Fibroblast of skin of left quadriceps (primary cell): Measurements from ENCODE around the gene NECAB3.
A peak's percentile ranks its signal among the peaks of the same experiment; 100 is the strongest.
"Not testable (repeated sequence)": the region's sequence is repeated elsewhere in the genome, so short reads cannot be mapped to it uniquely, and the experiment has no call there.

ENCODE experiments used
- DNase-seq, 2 experiments: peaks; one replicate each; pipeline ENCODE4 v3.0.0-alpha.2; 2013; ENCODE audit warnings: low read depth in 2 of 2

Gene NECAB3, protein sequence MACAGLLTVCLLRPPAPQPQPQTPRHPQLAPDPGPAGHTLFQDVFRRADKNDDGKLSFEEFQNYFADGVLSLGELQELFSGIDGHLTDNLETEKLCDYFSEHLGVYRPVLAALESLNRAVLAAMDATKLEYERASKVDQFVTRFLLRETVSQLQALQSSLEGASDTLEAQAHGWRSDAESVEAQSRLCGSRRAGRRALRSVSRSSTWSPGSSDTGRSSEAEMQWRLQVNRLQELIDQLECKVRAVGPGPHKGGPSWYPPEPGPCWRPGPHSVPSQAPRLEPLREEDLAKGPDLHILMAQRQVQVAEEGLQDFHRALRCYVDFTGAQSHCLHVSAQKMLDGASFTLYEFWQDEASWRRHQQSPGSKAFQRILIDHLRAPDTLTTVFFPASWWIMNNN

DNA sequence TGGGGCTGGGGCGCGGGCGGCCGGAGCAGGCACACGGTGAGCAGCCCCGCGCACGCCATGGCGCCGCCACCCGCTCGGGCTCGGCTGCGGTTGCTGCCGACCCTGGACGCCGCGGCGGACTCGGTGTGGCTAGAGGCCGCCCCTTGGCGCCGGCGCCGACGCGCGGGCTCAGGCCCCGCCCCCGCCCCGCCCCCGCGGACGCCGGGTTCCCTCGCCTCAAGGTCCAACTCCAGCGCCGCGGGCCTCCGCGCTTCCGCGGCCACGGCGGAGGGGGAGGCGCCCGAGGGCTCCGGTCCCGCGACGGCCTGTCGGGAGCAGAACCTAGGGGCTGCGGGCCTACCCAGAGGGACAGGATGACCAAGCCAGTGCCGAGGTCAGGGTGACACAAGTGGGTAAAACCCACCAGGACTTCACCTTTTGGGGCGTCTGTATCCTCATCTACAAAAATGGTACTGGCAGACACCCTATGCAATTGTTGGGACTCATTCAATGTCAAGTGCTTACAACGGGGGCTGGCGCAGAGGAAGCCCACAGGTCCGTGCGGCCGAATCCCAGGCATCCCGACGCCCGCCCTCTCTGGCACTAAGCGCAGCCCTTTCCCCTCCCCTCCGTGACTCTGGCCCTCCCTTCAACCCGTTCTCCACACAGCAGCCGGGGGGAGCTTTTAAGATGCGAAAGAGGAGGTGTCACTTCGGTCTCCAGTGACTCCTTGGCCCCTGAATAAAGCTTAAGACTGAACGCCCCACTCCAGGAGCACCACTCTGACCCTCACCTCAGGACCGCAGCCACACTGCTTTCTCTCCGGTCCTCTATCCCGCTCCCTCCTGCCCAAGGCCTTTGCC is at the start of gene NECAB3:
Gene NECAB3 (minus strand): TSS at position 135 of the 842 bp plus-strand sequence. CDS start 76 bp downstream, at position 59.
- peak; percentile 41 to 49 for DNase-seq

GRCh38 chr20:33721391-33722140 is 47.3 kb upstream of the NECAB3 start:
- no peak for DNase-seq

DNA sequence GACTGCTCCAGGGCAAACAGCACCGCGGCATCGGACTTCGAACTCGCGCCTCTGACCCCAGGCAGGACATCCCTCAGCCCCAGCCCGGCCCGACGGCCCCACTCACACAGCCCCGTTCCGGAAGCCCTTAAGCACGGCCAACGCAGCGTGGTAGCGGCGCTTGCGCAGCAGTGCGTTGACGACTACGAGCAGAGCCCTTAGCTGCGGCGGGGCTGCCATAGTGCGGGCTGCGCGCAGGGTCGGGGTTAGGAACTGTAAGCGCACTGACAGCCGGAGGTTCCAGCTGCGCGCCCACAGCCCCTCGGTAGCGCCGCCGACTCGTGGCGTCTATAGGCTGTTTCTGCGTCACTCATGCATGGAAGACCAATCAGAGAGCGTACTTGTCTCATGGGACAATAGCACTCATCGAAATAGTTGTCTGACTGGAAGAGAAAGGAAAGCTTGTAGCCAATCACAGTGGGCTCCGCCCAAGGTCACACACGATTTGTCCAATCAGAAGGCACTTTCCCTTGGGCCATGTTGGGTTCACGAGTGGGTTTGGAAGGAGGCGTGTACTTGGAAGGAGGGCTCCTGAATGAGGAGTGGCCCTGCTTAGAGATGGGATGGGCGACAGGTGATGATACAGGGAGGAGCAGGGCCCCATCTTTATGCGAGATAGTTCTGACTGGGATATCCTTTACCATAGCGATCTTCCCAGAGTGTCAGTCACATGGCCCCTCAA is 45.9 kb upstream of the NECAB3 start, which contains the start of gene PXMP4:
Gene PXMP4 (minus strand): TSS at position 322 of the 721 bp plus-strand sequence. CDS start 103 bp downstream, at position 219.
- peak; percentile 97 to 98 for DNase-seq

- no peak for DNase-seq
These were observed 45.2 kb upstream of the NECAB3 start for GRCh38 chr20:33719277-33719988.

DNA sequence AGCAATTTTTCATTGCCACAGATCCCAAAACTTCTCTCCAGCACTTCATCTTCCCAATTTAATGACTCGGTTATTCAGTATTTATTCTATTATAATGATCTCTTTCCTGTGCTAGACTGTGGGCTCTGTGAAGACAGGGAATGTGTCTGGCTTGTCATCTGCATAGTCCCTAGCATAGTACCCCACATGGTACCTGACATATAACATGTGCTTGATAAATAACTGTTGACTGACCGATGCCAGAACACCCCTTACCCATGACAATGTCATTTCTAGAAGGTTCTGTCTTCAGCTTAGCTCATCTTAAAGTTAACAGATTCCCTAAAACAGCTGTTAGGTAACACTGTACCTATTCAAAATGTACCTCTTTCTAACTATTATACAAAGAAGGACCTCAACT is 42.3 kb upstream of the NECAB3 start:
- DNase-seq: no peak

DNA sequence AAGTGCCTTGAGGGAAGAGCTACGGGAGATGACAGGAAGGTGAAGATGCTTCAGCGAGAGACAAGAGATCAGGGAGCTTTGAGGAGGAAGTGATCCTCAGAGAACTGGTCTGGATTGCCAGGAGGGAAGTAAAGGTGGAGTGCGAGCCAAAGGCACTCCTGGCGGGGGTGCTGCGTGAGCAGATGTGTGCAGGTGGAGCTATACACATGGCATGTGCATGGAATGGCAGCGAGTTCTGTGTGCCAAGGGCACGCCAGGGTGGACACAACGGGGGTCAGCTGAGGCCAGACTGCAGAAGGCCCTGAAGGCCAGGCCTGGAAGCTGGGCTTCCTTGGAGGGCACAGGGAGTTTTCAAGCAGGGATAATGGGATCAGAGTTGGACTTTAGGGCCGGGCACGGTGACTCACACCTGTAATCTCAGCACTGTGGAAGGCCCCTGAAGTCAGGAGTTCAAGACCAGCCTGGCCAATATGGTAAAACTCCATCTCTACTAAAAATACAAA is 39.7 kb upstream of the NECAB3 start:
- no peak for DNase-seq

DNA sequence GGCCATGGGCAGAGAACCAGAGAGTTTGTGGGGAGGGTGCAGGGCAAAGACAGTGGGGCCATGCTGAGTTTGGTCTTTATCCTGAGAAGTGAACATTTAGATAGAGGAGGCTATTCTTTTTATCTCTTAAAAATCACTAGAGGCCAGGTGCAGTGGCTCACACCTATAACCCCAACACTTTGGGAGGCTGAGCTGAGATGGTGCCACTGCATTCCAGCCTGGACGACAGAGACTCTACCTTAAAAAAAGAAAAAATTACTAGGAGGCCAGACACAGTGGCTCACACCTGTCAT is 37.2 kb upstream of the NECAB3 start:
- no peak for DNase-seq

DNA sequence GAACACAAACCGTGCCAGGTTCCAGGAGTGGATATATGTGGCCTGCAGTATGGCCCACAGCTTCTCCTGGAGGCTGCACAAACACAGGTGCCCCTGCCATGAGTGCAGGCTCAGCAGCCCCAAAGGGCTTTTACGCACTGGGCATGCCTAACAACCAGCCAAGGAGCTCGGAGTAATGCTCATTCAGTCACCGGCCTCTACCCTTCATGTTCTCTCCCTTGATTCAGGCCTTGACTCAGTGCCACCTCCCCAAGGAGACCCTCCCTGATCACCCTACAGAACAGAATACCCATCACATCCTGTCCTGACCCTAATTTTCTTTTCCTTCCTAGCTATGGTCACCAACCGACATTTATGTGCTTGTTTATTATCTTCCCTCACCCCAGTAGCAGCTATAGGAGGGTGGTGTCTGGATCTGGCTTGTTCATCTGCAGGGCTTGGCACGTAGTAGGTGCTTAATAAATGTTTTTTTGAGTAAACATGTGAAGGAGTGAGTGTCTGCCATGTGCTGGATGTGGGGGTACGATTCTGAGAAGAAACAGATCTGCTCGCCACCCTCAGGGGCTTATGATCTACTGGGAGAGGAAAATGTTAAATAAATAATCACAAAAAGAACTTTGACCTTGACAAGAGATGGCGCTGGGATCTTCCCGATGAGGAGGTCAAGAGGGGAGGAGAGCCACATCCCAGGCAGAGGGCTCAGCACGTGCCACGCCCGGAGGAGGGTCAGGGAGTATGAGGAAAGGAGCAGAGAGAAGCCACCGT is 36.6 kb upstream of the NECAB3 start:
- DNase-seq: no peak

GRCh38 chr20:33709905-33710541 is 35.8 kb upstream of the NECAB3 start:
- no peak for DNase-seq

DNA sequence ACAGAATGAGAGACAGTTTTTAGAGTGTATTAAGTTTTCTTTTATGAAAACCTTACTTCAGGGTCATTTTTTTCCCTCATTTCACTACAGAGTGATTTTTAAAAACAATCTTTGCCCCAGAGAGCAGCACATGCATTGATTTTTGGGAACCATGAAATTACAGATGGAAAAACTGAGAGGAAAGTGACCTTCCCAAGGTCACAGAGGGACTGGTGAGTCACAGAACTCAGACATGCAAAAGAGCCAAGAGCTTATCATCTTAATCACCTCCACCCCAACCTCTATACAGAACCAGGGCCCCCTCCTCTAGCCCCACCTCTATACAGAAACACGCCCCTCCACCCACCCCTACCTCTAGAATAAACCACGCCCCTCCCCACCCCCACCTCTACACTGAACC is 35.2 kb upstream of the NECAB3 start:
- DNase-seq: no peak

DNA sequence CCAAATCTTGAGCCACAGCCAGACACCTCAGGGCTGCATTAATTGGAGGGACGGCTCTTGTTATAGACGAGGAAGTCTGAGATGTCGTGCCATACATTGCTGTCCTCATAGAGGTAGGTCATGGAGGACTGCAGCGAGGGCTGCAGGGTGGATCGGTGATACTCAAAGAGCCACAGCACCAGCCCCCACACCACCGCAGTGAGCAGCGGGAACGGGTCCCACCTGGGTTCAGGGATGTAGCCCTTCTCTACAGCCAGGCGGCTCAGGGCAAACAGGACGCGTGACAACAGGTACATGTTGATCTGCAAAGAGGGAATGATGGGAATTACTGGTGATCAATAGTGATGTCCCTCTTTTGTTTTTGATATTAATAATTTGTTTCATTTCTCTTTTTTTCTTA is 33.4 kb upstream of the NECAB3 start:
- DNase-seq: no peak

DNA sequence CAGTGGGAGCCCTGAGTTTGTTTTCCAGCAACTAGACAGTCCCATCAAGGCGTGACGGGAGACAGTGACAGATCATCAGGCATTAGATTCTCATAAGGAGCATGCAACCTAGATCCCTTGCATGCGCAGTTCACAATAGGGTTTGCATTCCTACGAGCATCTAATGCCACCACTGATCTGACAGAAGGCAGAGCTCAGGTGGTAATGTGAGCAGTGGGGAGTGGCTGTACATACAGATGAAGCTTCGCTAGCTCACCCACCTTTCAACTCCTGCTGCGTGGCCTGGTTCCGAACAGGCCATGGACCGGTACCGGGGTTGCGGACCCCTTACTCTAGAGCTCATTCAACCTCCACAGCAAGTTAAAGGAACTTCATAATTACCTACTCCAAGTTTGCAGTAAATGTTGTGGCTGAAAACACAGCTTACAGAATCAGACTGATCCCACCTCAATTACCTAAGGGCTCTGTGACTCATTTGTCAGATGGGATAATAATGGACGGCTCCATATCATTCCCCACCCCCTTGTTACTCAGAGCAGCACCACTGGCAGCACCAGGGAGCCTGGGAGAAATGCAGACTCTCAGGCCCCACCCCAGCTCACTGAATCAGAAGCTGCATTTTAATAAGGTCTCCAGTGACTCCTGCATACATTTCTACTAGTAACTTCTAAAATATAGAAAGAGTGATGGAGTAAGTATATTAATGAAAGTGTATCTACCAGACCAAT is 30.1 kb upstream of the NECAB3 start:
- no peak for DNase-seq

GRCh38 chr20:33703498-33704137 is 29.4 kb upstream of the NECAB3 start:
- DNase-seq: no peak

DNA sequence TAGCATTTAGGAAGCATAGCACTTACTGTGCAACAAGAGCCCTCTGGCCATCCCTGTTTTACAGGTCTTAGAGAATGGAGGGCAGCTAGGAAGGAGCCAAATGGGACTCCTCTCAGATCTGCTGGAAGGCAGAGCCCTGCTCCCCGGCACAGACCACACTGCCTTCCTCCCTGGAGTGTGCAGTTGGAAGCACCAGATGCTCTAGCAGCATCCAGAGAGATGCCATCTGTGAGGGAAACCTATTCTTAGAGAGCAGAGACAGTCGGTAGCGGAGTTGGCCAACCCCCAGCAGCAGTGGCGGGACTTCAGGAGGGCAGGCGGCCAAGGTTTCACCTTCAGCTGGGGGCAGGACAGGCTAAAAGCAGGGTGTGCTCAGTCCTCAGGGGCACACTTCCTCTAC is 28.6 kb upstream of the NECAB3 start:
- no peak for DNase-seq

- no peak for DNase-seq
These were observed 27.6 kb upstream of the NECAB3 start for GRCh38 chr20:33701629-33702450.

- not testable (repeated sequence) for DNase-seq
These were observed 26.6 kb upstream of the NECAB3 start for GRCh38 chr20:33700696-33701441.

DNA sequence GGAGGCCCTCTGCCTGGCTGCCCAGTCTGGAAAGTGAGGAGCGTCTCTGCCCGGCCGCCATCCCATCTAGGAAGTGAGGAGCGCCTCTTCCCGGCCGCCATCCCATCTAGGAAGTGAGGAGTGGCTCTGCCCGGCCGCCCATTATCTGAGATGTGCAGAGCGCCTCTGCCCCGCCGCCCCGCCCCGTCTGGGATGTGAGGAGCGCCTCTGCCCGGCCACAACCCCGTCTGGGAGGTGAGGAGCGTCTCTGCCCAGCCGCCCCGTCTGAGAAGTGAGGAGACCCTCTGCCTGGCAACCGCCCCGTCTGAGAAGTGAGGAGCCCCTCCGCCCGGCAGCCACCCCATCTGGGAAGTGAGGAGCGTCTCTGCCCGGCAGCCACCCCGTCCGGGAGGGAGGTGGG is 24.7 kb upstream of the NECAB3 start:
- not testable (repeated sequence) for DNase-seq
